ENCODE measurements around the gene RPL6.

RPL6 gene

GRCh38 chr12:112375105-112375504 lies 34.3 kb downstream of the RPL6 start:
- no peak for DNase-seq

- DNase-seq = no peak
Measured at GRCh38 chr12:112374166-112374740, 35.2 kb downstream of the RPL6 start.

GRCh38 chr12:112370868-112371510 lies 38.4 kb downstream of the RPL6 start:
- DNase-seq = no peak

- no peak for DNase-seq
Measured at GRCh38 chr12:112370199-112370598, 39.2 kb downstream of the RPL6 start.

GRCh38 chr12:112368856-112369255 lies 40.5 kb downstream of the RPL6 start:
- no peak for DNase-seq

GRCh38 chr12:112367965-112368364 lies 41.4 kb downstream of the RPL6 start:
- no peak for DNase-seq

- DNase-seq = no peak
Measured at GRCh38 chr12:112362310-112362709, 47.1 kb downstream of the RPL6 start.

GRCh38 chr12:112361271-112361670 lies 48.1 kb downstream of the RPL6 start:
- DNase-seq = no peak

- DNase-seq = no peak
Measured at GRCh38 chr12:112359290-112359689, 50.1 kb downstream of the RPL6 start.

GRCh38 chr12:112357214-112357613 lies 52.2 kb downstream of the RPL6 start:
- DNase-seq = no peak

Data from activated CD4-positive, alpha-beta T cell treated with anti-CD3 and anti-CD28 coated beads, Interleukin-2, Interleukin-6, amounts not matched to agents 100 ng/mL and 50 ng/mL, durations not matched to agents 16 hours and 8 hours (primary cell).